Mesothelial cell of epicardium (in vitro differentiated cells): ENCODE data around the gene JSRP1. TPM values are rescaled to one million over a fixed set of nuclear protein-coding genes. Genes with fewer than 3 reads are reported as not detected.

Experiments used
- DNase-seq, 2 experiments: peaks; one replicate each; pipeline ENCODE4 v3.0.0; 2021; ENCODE audit warnings: low spot score in 2 of 2; ENCODE audit not compliant: unreplicated experiment in 2 of 2
- H3K27ac Mint-ChIP-seq: 2 replicates; pipeline ENCODE4 v1.8.0; 2021; ENCODE audit warnings: mixed read lengths
- H3K27me3 Mint-ChIP-seq: 2 replicates; pipeline ENCODE4 v1.8.0; 2021; ENCODE audit warnings: low read depth, mixed read lengths
- H3K36me3 Mint-ChIP-seq: 2 replicates; pipeline ENCODE4 v1.8.0; 2021; ENCODE audit warnings: mixed read lengths
- H3K4me1 Mint-ChIP-seq: 2 replicates; pipeline ENCODE4 v1.8.0; 2021; ENCODE audit warnings: mixed read lengths
- H3K4me3 Mint-ChIP-seq: 2 replicates; pipeline ENCODE4 v1.8.0; 2021; ENCODE audit warnings: mild to moderate bottlenecking, moderate library complexity, mixed read lengths
- H3K9me3 Mint-ChIP-seq: 2 replicates; pipeline ENCODE4 v1.8.0; 2021; ENCODE audit warnings: mixed read lengths
- total RNA-seq: library from RNA; stranded (reverse); gene quantifications from 3 replicates; pipeline ENCODE4 v1.2.1, GENCODE V29; 2021
- TF ChIP-seq, protein P1 (sequence below): fragments of 200-600 bp; sonication (generic); IDR thresholded peaks from one replicate; pipeline ENCODE4 v1.5.0; 2021; ENCODE audit warnings: antibody characterized with exemption; ENCODE audit not compliant: unreplicated experiment

Gene JSRP1
- 0.80 TPM in 1 of 3 replicates, not detected in the others for total RNA-seq

DNA sequence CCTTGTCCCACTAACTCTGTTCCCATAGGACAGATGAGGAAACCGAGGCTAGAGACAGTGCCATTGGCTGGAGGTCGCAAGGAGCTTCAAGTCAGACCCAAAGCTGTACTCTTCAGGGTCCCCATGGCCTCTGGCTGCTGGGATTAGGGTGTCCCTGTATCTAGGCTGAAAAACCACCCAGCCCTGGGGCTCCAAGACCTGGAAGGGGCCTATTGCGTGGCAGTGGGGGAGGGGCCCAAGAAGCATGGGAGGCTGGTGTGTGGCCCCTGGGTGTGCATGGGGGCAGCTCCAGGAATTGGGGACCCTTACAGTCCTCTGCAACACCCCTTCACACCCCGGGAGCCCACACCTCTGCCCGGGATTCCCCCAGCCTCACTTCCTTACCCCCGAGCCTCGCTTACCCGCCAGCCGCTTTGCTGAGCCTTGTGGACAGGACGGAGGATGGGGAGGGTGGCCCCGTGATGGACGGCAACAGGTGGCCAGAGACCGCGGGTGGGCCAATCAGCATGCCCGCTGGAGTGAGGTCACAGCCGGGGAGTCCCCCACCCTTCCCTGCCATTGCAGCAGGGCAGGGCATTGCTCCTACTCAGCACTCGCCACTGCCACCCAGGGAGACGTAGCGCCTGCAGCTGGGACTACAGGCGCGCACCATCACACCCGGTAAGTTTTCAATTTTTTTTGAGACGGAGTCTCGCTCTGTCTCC, at the start of gene JSRP1:
Gene JSRP1 (minus strand): TSS at position 436 of the 704 bp plus-strand sequence. CDS start 1,103 bp downstream, outside the sequence.
- H3K4me3 Mint-ChIP-seq, result no peak within 1 kb of the TSS

GRCh38 chr19:2305452-2306280, 49.4 kb upstream of the JSRP1 start:
- DNase-seq, result no peak
- TF ChIP-seq, protein P1, sequence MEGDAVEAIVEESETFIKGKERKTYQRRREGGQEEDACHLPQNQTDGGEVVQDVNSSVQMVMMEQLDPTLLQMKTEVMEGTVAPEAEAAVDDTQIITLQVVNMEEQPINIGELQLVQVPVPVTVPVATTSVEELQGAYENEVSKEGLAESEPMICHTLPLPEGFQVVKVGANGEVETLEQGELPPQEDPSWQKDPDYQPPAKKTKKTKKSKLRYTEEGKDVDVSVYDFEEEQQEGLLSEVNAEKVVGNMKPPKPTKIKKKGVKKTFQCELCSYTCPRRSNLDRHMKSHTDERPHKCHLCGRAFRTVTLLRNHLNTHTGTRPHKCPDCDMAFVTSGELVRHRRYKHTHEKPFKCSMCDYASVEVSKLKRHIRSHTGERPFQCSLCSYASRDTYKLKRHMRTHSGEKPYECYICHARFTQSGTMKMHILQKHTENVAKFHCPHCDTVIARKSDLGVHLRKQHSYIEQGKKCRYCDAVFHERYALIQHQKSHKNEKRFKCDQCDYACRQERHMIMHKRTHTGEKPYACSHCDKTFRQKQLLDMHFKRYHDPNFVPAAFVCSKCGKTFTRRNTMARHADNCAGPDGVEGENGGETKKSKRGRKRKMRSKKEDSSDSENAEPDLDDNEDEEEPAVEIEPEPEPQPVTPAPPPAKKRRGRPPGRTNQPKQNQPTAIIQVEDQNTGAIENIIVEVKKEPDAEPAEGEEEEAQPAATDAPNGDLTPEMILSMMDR, result no peak
- Mint-ChIP-seq H3K36me3 (no peaks in the 10 kb centered on the region), H3K9me3 (peaks cover 3% of the 10 kb centered on the region), H3K4me1 (peaks cover 6% of the 10 kb centered on the region), H3K27ac (no peak overlapping the region), H3K4me3 (no peak overlapping the region), H3K27me3 (peaks cover 73% of the 10 kb centered on the region)

More for the DNA sequence above, at the start of gene JSRP1:
- peaks cover 3% of the 10 kb centered on the region for H3K4me1 Mint-ChIP-seq
- DNase-seq, result no peak
- H3K36me3 Mint-ChIP-seq, result peaks cover 2% of the 10 kb centered on the region
- H3K27me3 Mint-ChIP-seq, result peaks cover 17% of the 10 kb centered on the region
- no peak within 1 kb of the TSS for H3K27ac Mint-ChIP-seq
- TF ChIP-seq, protein P1, result no peak
- H3K9me3 Mint-ChIP-seq, result no peaks in the 10 kb centered on the region

DNA sequence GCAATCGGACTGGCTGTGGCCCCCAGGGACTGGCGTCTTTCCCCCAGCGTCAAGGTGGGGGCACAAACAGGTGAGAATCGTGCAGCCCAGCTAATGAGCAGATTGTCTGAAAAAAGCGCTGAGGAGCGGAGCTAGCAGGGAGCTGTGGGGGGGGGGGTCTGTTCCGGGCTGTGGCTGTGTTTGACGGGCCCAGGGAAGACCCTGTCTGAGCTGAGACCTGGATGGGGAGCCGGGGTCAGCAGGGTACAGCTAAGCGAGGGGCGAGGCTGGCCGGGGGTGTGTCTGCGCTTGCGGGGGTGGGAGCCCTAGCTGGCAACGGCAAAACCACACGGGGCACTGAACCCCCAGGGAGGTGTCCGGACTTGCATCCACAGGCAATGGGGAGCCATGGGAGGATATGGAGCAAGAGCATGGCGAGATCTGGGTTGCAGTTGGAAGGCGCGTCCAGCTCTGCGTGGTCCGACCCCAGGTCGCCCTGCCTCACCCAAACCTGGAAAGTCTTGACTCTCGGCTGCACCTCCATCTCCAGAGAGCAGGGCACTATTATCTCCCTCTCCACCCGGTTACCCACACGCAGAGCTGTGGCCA, 47.1 kb upstream of the JSRP1 start:
- Mint-ChIP-seq H3K27ac (no peak overlapping the region), H3K4me3 (no peak overlapping the region), H3K36me3 (no peaks in the 10 kb centered on the region), H3K9me3 (peaks cover 3% of the 10 kb centered on the region), H3K27me3 (peaks cover 52% of the 10 kb centered on the region), H3K4me1 (peaks cover 4% of the 10 kb centered on the region)
- DNase-seq, result no peak
- TF ChIP-seq, protein P1, result no peak

DNA sequence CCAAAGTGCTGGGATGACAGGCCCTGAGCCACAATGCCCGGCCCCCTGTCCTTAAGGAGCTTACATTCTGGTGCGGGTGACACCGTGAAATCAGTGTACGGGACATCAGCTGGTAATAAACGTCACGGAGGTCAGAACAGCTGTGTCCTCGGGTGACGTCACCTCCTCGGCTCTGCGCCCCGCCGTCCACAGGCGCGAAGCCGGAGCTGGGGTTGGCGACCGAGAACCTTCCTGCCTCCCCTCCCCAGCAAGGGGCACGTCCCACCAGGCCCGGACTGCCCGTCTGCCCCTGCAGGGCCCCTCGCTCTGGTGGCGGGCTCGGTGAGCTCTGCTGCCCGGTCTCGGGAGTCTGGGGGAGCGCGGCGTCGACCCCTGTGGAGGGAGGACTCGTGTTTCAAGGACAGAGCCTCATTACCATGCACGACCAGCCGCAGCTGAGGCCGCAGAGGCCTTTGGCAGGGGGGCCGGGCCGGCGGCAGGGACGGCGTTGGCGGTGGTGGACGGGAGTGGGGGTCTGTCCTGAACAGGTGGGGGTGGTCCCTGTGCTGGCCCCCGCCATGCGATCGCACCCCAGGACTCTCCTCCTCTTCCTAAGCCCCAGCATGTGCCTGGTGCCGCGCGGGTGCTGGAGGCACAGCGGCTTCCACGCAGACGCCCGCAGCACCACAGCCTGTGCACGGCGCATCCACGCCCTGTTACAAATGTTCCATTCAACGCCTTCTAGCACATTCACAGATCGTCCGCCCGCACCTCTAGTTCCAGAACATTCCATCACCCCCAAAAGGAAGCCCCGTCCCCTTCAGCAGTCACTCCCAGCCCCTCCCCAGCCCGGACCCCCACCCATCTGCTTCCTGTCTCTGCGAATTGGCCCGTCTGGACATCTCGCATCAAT, 46.3 kb upstream of the JSRP1 start:
- Mint-ChIP-seq H3K9me3 (peaks cover 3% of the 10 kb centered on the region), H3K4me1 (peaks cover 4% of the 10 kb centered on the region), H3K36me3 (no peaks in the 10 kb centered on the region), H3K4me3 (no peak overlapping the region), H3K27me3 (peaks cover 52% of the 10 kb centered on the region), H3K27ac (peak overlapping the region; percentile 66)
- TF ChIP-seq, protein P1, result no peak
- DNase-seq, result no peak

DNA sequence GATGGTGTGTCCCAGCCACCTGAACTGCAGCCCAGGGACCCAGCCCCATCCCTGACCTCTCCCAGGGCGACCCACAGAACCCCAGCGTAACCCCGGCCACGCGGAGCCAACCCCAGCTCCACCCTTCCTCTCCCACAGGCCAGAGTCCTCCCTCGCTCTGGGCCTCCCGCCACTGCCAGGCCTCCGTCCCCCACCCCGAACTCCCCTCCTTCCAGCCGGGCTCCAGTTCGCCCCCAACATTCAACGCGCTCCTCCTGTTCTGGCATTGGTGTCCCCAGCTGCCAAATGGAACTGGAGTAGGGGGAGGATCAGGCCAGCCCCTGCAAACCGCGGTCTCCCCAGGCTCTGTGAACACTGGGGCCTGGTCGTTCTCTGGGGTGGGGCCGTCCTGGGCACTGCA, 44.3 kb upstream of the JSRP1 start:
- Mint-ChIP-seq H3K4me1 (peaks cover 4% of the 10 kb centered on the region), H3K9me3 (peaks cover 3% of the 10 kb centered on the region), H3K27ac (no peak overlapping the region), H3K36me3 (no peaks in the 10 kb centered on the region), H3K4me3 (no peak overlapping the region), H3K27me3 (peaks cover 42% of the 10 kb centered on the region)
- TF ChIP-seq, protein P1, result no peak
- DNase-seq, result no peak
